ENCODE data around the gene FADS3.
A peak's percentile ranks its signal among the peaks of the same experiment; 100 is the strongest.

The FADS3 gene

DNA sequence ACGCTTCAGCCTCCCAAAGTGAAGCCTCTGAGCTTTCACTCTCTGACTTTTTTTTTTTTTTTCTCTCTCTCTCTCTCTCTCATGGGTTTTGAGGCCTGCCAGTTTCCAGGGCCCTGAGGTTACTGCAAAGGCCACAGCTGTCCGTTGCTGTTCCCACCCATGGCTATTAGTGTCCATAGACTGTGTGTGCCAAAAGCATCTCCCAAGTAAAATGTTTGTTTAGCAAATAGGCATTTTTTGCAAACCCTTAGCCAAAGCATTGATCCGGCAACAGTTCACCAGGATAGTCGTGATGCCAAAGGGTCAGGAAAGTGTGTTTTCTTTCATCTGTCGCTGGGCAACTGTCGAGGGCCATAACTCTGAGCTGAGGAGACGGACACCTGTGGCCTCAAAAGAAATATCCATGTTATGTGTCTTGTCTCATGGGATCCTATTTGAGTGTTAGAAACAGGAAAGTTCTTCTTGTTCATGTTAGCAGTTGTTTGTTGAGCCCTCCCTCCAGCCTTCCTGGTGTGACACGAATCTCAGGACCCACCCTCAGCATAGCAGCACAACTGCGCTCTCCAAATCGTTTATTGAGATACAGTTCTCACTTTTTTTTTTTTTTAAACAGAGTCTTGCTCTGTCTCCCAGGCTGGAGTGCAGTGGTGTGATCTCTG lies 44.9 kb downstream of the FADS3 start:
- TF ChIP-seq POLR2A (IDR thresholded peaks at IDR 0.05; ENCODE audit: low read depth, low read length) (no peak), POLR2AphosphoS5 (IDR thresholded peaks at IDR 0.05; ENCODE audit: low read depth, low read length) (no peak), TAF1 (IDR thresholded peaks at IDR 0.05; ENCODE audit: borderline replicate concordance, low read depth, low read length) (no peak)
- no peak for FAIRE-seq
- no peak for DNase-seq (ENCODE audit: insufficient read length)

DNA sequence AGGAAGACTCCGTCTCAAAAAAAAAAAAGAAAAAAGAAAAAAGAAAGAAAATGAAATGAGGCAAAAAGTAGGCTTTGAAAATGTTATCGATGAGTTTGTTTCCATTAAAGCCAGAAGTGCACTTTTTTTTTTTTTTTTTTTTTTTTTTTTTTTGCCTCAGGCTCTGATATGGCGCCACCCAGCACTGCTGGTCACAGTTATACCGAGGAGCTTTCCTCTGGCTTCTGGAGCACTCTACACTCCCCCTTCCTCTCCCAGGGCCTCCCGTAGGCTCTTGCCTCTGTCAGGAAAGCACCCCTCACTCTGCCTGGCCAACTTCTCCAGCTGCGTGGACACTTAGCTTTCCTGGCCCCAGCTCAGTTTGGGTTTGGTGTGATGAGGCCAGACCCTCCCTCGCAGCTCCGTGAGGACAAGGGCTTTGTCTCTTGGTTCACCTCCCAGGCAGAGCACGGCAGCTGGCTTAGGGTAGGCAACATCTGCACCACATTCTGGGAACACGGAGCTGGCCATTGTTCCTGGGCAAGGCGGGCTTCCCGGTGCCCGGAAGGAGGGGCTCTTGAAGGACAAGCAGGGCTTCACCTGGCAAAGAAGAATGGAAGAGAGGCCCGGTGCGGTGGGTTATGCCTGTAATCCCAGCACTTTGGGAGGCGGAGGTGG lies 46.3 kb downstream of the FADS3 start:
- no peak for FAIRE-seq
- DNase-seq (ENCODE audit: insufficient read length): no peak
- TF ChIP-seq POLR2A (IDR thresholded peaks at IDR 0.05; ENCODE audit: low read depth, low read length): no peak
- no peak for TF ChIP-seq POLR2AphosphoS5 (IDR thresholded peaks at IDR 0.05; ENCODE audit: low read depth, low read length)
- TF ChIP-seq TAF1 (IDR thresholded peaks at IDR 0.05; ENCODE audit: borderline replicate concordance, low read depth, low read length): no peak

DNA sequence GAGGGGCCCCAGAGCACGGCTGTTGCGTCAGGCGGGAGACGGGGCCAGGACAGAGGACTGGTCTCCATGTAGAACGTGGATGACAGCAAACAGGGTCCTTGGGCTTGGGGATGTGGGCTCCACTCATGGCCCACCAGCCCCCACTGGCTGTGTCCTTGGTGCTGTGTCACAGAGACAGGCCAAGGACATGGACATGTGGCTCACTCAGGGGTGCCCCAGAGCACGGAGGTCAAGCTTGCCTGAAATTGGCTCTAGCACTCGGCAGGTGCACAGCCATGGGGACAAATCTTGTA lies 48.9 kb downstream of the FADS3 start:
- TF ChIP-seq TAF1 (IDR thresholded peaks at IDR 0.05; ENCODE audit: borderline replicate concordance, low read depth, low read length) (no peak), POLR2AphosphoS5 (IDR thresholded peaks at IDR 0.05; ENCODE audit: low read depth, low read length) (no peak), POLR2A (IDR thresholded peaks at IDR 0.05; ENCODE audit: low read depth, low read length) (no peak)
- DNase-seq (ENCODE audit: insufficient read length) (no peak), FAIRE-seq (no peak)

DNA sequence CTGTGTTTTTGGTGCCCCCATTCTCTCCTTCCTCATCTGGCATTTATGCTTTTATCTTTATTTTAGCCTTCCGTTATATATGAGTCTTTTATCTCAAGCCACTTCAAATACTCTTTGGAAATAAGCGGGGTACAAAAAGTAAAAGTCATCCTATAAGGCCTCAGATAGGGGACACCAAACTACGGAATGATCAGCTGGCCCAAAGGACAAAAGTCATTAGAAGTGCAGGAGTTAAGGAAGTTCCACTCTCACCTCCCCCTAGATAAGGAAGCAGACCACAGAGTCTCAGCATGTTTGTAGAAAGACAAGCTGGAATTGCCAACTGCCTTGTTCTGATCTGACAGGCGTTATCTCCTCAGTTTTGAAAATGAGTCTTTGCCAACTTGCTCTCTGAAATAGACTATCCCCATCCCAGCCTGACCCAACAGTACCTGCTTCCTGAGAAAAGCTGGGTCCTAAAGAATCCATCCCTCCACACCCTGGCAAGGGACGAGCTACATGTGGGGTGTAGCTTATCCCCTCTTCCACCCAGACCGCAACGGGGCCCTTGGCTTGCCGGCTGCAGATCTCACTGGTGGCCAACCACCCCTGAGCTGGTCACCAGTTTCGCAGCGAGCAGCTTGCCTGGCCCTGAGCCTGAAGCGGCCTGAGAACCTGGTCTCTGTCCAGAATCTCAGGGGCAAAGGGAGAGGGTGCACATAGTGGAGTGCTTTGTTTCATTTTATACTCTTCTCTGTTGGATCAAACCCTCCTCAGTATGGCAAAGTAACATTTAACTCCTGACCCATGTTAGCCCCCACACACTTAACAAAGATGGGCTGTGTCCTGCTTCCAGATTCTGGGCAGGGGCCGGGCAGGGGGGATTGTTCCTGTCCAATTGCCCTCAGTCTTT lies 49.5 kb downstream of the FADS3 start:
- DNase-seq (ENCODE audit: insufficient read length) (no peak), FAIRE-seq (no peak)
- TF ChIP-seq POLR2A (IDR thresholded peaks at IDR 0.05; ENCODE audit: low read depth, low read length) (no peak), POLR2AphosphoS5 (IDR thresholded peaks at IDR 0.05; ENCODE audit: low read depth, low read length) (no peak), TAF1 (IDR thresholded peaks at IDR 0.05; ENCODE audit: borderline replicate concordance, low read depth, low read length) (no peak)

DNA sequence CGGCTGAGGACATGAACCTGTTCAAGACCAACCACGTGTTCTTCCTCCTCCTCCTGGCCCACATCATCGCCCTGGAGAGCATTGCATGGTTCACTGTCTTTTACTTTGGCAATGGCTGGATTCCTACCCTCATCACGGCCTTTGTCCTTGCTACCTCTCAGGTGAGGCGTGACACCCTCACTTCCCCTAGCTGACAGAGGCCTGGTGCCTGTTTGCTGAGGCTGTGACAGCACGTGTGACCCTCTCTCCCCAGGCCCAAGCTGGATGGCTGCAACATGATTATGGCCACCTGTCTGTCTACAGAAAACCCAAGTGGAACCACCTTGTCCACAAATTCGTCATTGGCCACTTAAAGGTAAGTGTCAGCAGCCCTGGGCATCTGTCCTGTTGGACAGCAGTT lies 51.0 kb downstream of the FADS3 start:
- FAIRE-seq (no peak), DNase-seq (ENCODE audit: insufficient read length) (no peak)
- TF ChIP-seq POLR2AphosphoS5 (IDR thresholded peaks at IDR 0.05; ENCODE audit: low read depth, low read length) (no peak), POLR2A (IDR thresholded peaks at IDR 0.05; ENCODE audit: low read depth, low read length) (no peak), TAF1 (IDR thresholded peaks at IDR 0.05; ENCODE audit: borderline replicate concordance, low read depth, low read length) (no peak)

DNA sequence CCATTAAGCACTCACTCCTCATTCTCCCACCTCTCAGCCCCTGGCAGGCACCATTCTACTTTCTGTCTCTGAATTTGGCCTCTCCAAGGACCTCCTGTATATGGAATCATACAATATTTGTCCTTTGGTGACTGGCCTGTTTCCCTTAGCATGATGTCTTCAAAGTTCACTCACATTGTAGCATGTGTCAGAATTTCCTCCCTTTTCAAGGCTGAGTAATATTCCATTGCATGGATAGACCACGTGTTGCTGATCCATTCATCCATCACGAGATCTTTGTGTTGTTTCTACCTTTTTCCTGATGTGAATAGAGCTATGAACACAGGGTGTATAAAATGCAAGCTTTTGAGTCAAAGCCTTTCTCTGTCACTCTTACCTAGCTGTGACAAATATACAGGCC lies 51.6 kb downstream of the FADS3 start:
- DNase-seq (ENCODE audit: insufficient read length): no peak
- TF ChIP-seq POLR2AphosphoS5 (IDR thresholded peaks at IDR 0.05; ENCODE audit: low read depth, low read length) (no peak), TAF1 (IDR thresholded peaks at IDR 0.05; ENCODE audit: borderline replicate concordance, low read depth, low read length) (no peak), POLR2A (IDR thresholded peaks at IDR 0.05; ENCODE audit: low read depth, low read length) (no peak)
- no peak for FAIRE-seq

DNA sequence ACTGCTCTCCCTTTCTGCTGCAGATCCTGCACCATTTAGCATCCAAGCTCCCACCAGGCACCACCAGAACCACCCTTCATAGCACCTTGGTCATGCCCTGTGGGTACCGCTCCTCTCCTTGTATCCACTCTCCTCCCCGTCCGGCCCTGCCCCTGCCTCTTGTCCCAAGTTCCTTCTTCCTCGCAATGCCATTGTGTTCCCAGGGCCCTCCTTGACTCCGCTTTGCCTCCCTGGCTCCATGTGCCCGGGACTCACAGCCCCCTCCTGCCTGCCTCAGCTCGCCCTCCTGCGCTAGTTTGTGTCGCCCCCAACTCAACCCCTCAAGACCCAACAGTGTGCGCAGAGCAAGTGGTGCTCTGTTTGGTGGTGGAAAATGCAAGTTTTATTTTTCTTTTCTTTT lies 52.4 kb downstream of the FADS3 start:
- no peak for TF ChIP-seq POLR2A (IDR thresholded peaks at IDR 0.05; ENCODE audit: low read depth, low read length)
- TF ChIP-seq POLR2AphosphoS5 (IDR thresholded peaks at IDR 0.05; ENCODE audit: low read depth, low read length): no peak
- no peak for TF ChIP-seq TAF1 (IDR thresholded peaks at IDR 0.05; ENCODE audit: borderline replicate concordance, low read depth, low read length)
- FAIRE-seq (no peak), DNase-seq (ENCODE audit: insufficient read length) (no peak)

DNA sequence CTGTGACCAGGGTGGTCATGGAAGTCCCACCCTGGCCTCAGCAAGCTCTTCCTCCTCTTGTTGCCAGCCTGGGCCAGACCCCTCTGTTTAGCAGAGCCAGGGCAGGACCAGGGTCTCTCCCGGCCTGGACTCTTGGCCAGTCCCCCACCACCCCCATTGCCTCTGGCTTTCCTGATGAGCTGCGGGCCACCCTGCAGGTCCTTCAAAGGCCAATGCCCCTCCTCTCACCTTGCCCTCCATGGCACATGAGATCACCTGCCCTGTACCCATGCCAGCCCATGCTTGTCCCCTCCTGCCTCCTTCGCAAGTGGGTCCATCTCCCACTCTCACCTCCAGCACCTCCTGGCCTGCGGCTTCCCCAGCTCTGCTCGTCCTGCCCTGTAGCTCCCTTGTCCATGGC lies 52.8 kb downstream of the FADS3 start:
- no peak for TF ChIP-seq POLR2AphosphoS5 (IDR thresholded peaks at IDR 0.05; ENCODE audit: low read depth, low read length)
- TF ChIP-seq POLR2A (IDR thresholded peaks at IDR 0.05; ENCODE audit: low read depth, low read length): no peak
- no peak for TF ChIP-seq TAF1 (IDR thresholded peaks at IDR 0.05; ENCODE audit: borderline replicate concordance, low read depth, low read length)
- DNase-seq (ENCODE audit: insufficient read length) (no peak), FAIRE-seq (no peak)

DNA sequence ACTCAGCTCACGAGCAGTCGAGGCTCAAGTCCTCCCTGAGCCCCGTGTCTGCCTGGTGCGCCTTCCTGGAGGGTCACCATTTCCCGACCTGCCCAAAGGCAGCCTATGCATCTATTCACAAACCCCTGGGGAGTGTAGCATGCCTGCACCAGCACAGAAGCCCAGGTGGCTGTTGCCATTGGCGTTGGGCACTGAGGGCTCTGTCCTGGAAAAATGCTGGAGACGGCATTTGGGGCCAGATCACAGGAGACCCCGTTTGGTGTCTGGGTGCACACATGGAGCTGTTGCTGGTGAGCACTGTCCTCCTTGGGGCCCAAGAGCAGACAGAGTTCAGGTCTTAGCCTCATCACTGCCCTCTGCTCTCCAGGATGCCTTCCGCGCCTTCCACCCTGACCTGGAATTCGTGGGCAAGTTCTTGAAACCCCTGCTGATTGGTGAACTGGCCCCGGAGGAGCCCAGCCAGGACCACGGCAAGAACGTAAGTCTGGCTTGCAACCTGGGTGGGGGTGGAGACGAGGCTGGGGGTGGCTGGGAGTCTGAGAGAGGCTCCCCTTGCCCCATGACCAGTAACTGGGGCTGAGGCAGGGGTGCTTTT lies 53.8 kb downstream of the FADS3 start:
- DNase-seq (ENCODE audit: insufficient read length): no peak
- FAIRE-seq: no peak
- TF ChIP-seq TAF1 (IDR thresholded peaks at IDR 0.05; ENCODE audit: borderline replicate concordance, low read depth, low read length) (no peak), POLR2AphosphoS5 (IDR thresholded peaks at IDR 0.05; ENCODE audit: low read depth, low read length) (no peak), POLR2A (IDR thresholded peaks at IDR 0.05; ENCODE audit: low read depth, low read length) (no peak)

DNA sequence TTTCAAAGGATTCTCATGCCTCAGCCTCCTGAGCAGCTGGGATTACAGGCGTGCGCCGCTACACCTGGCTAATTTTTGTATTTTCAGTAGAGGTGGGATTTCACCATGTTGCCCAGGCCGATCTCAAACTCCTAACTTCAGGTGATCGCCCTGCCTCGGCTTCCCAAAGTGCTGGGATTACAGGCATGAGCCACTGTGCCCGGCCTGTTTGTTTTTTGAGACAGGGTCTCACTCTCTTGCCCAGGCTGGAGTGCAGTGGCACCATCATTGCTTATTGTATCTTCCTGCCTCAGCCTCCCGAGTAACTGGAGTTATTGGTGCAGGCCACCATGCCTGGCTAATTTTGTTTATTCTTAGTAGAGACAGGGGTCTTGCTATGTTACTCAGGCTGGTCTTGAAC lies 55.2 kb downstream of the FADS3 start:
- FAIRE-seq: no peak
- no peak for DNase-seq (ENCODE audit: insufficient read length)
- TF ChIP-seq POLR2AphosphoS5 (IDR thresholded peaks at IDR 0.05; ENCODE audit: low read depth, low read length) (no peak), POLR2A (IDR thresholded peaks at IDR 0.05; ENCODE audit: low read depth, low read length) (no peak), TAF1 (IDR thresholded peaks at IDR 0.05; ENCODE audit: borderline replicate concordance, low read depth, low read length) (no peak)

DNA sequence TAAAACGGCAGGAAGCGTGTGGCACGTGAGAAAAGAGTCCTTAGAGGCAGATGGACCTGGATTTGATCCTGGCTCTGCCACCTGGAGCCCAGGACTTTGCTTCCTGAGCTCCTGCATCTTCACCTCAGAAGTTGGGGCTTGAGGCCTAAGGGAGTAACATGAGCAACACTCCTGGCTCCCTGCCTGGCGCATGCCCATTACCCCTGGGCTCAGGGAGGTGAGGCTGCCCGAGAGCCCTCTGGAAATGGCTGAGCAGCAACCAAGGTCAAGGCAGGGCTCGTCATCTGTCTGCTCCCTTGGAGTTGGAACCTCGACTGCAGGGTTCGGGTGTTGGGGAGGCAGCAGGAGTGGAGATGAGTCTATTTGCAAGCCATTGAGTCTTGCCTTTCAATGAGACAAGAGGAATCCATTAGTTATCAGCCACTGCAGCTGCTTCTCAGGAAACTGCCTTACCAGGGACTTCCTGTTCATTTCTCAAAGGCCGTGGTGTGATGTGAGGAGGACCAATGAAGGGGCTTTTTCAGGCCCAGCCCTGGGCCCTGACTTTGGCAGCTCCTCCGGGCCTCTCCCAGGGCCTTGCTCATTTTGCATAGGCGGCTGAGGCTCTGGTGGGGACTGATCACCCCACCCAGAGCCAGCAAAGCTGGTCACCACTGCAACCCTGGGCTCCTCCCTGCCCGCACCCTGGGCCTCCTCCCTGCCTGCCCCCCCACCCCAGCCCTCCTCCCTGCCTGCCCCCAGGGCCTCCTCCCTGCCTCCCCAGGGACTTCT lies 56.9 kb downstream of the FADS3 start:
- DNase-seq (ENCODE audit: insufficient read length): peak; percentile 88
- peak; percentile 93 for FAIRE-seq

More for the DNA sequence above, 56.9 kb downstream of the FADS3 start:
- TF ChIP-seq POLR2AphosphoS5 (IDR thresholded peaks at IDR 0.05; ENCODE audit: low read depth, low read length) (peak; percentile 88), POLR2A (IDR thresholded peaks at IDR 0.05; ENCODE audit: low read depth, low read length) (peak; percentile 72), TAF1 (IDR thresholded peaks at IDR 0.05; ENCODE audit: borderline replicate concordance, low read depth, low read length) (no peak)

All from GM12892 (cell line).